Mesenchymal stem cell (in vitro differentiated cells and primary cell): ENCODE data around the gene SALL2.

ENCODE experiments used
- DNase-seq: peaks from one replicate; pipeline ENCODE4 v3.0.0-alpha.2; 2013
- H2AFZ ChIP-seq: one replicate; pipeline ENCODE4 v1.6.1; 2013; ENCODE audit warnings: low read depth, mild to moderate bottlenecking, control low read depth, inconsistent platforms, low read length, moderate library complexity
- H2AK5ac ChIP-seq: 2 replicates; pipeline ENCODE4 v1.6.1; 2013; ENCODE audit warnings: low read length, moderate library complexity, mild to moderate bottlenecking, inconsistent platforms; ENCODE audit not compliant: severe bottlenecking
- H2BK120ac ChIP-seq: one replicate; pipeline ENCODE4 v1.6.1; 2013; ENCODE audit warnings: low read depth, mild to moderate bottlenecking, inconsistent platforms, low read length, moderate library complexity
- H2BK12ac ChIP-seq, 2 experiments: one replicate each; pipeline ENCODE4 v1.6.1; 2013; ENCODE audit warnings: inconsistent platforms in 2 of 2, low read length in 2 of 2, mild to moderate bottlenecking in 2 of 2, moderate library complexity in 2 of 2, control low read depth in 1 of 2
- H2BK15ac ChIP-seq: one replicate; pipeline ENCODE4 v1.6.1; 2013; ENCODE audit warnings: mild to moderate bottlenecking, low read depth, inconsistent platforms; ENCODE audit not compliant: poor library complexity, severe bottlenecking
- H2BK5ac ChIP-seq: 2 replicates; pipeline ENCODE4 v1.6.1; 2013; ENCODE audit warnings: low read depth, mild to moderate bottlenecking, low read length, control low read depth, inconsistent platforms; ENCODE audit not compliant: poor library complexity, severe bottlenecking
- H3K14ac ChIP-seq, 2 experiments: one replicate each; pipeline ENCODE4 v1.6.1; 2013; ENCODE audit warnings: inconsistent platforms in 2 of 2, low read length in 2 of 2, control low read depth in 1 of 2, mild to moderate bottlenecking in 1 of 2, moderate library complexity in 1 of 2
- H3K18ac ChIP-seq, 2 experiments: one replicate each; pipeline ENCODE4 v1.6.1; 2013; ENCODE audit warnings: inconsistent platforms in 2 of 2, low read length in 2 of 2, control low read depth in 1 of 2, low read depth in 1 of 2, mild to moderate bottlenecking in 1 of 2
- H3K23ac ChIP-seq, 2 experiments: one replicate each; pipeline ENCODE4 v1.6.1; 2013; ENCODE audit warnings: inconsistent platforms in 2 of 2, low read length in 2 of 2, mild to moderate bottlenecking in 2 of 2, moderate library complexity in 2 of 2, control low read depth in 1 of 2
- H3K27ac ChIP-seq: 2 replicates; pipeline ENCODE4 v1.5.1; 2013; ENCODE audit warnings: mild to moderate bottlenecking, moderate library complexity, low read length, control low read depth, inconsistent platforms; ENCODE audit not compliant: poor library complexity, severe bottlenecking
- H3K27me3 ChIP-seq, 2 experiments: 2 replicates each; pipeline versions ENCODE4 v1.6.1 to v1.7.0; 2013; ENCODE audit warnings: low read length in 2 of 2, mild to moderate bottlenecking in 2 of 2, moderate library complexity in 2 of 2, control low read depth in 1 of 2, inconsistent platforms in 1 of 2; ENCODE audit not compliant: control insufficient read depth in 1 of 2, insufficient read depth in 1 of 2
- H3K36me3 ChIP-seq, 2 experiments: 2 replicates each; pipeline versions ENCODE4 v1.6.1 to v1.7.0; 2013; ENCODE audit warnings: low read length in 2 of 2, control low read depth in 1 of 2, inconsistent platforms in 1 of 2, low read depth in 1 of 2, mild to moderate bottlenecking in 1 of 2; ENCODE audit not compliant: insufficient read depth in 2 of 2, control insufficient read depth in 1 of 2
- H3K4ac ChIP-seq, 2 experiments: one replicate each; pipeline ENCODE4 v1.6.1; 2013; ENCODE audit warnings: inconsistent platforms in 2 of 2, low read length in 2 of 2, mild to moderate bottlenecking in 2 of 2, moderate library complexity in 2 of 2, control low read depth in 1 of 2, low read depth in 1 of 2
- H3K4me1 ChIP-seq: 2 replicates; pipeline ENCODE4 v1.6.1; 2013; ENCODE audit warnings: low read depth, low read length, control low read depth; ENCODE audit not compliant: control insufficient read depth, insufficient read depth
- H3K4me2 ChIP-seq: 2 replicates; pipeline ENCODE4 v1.6.1; 2013; ENCODE audit warnings: low read length, mild to moderate bottlenecking, inconsistent platforms; ENCODE audit not compliant: poor library complexity, severe bottlenecking
- H3K4me3 ChIP-seq, 2 experiments: 2 replicates each; pipeline versions ENCODE4 v1.5.1 to v1.7.0; 2013; ENCODE audit warnings: low read length in 2 of 2, mild to moderate bottlenecking in 2 of 2, control low read depth in 1 of 2, low read depth in 1 of 2; ENCODE audit not compliant: insufficient read depth in 1 of 2
- H3K79me1 ChIP-seq: replicated peaks from 2 replicates; pipeline ENCODE4 v1.6.1; 2013; ENCODE audit warnings: mild to moderate bottlenecking, control low read depth, low read length, inconsistent platforms; ENCODE audit not compliant: poor library complexity, severe bottlenecking
- H3K9ac ChIP-seq: 2 replicates; pipeline ENCODE4 v1.7.0; 2013; ENCODE audit warnings: mild to moderate bottlenecking, low read length, moderate library complexity
- H3K9me3 ChIP-seq: 2 replicates; pipeline ENCODE4 v1.7.0; 2013; ENCODE audit warnings: mild to moderate bottlenecking, low read length; ENCODE audit not compliant: control insufficient read depth
- H4K8ac ChIP-seq: one replicate; pipeline ENCODE4 v1.6.1; 2013; ENCODE audit warnings: inconsistent platforms, mild to moderate bottlenecking, low read length, moderate library complexity
- H4K91ac ChIP-seq: one replicate; pipeline ENCODE4 v1.6.1; 2013; ENCODE audit warnings: mild to moderate bottlenecking, low read length, inconsistent platforms
- WGBS: methylation state at CpG from one replicate; pipeline ENCODE4 v1.1.7; 2013; ENCODE audit warnings: mixed read lengths; 5-methylcytosine and 5-hydroxymethylcytosine counted together

SALL2 gene

GRCh38 chr14:21533294-21533693 is 7.1 kb upstream of the SALL2 start:
- no peak overlapping the region for H3K4ac ChIP-seq
- H3K36me3 ChIP-seq, result no peaks in the 10 kb centered on the region
- H3K23ac ChIP-seq, result no peak overlapping the region
- peaks cover 6% of the 10 kb centered on the region for H3K4me1 ChIP-seq
- H4K8ac ChIP-seq, result no peak overlapping the region
- H3K9me3 ChIP-seq, result no peaks in the 10 kb centered on the region
- no peak overlapping the region for H2BK15ac ChIP-seq
- no peak overlapping the region for H3K14ac ChIP-seq
- no peaks in the 10 kb centered on the region for H3K79me1 ChIP-seq
- no peak overlapping the region for H3K27ac ChIP-seq
- H4K91ac ChIP-seq, result no peak overlapping the region
- H2AK5ac ChIP-seq, result no peak overlapping the region
- H2BK120ac ChIP-seq, result no peak overlapping the region
- H3K27me3 ChIP-seq, result peaks cover 59 to 65% of the 10 kb centered on the region in 2 experiments
- no peak for DNase-seq
- no peak overlapping the region for H3K9ac ChIP-seq
- H3K18ac ChIP-seq, result no peak overlapping the region
- H3K4me3 ChIP-seq, result no peak overlapping the region
- H2BK5ac ChIP-seq, result no peak overlapping the region
- H2BK12ac ChIP-seq, result no peak overlapping the region
- H2AFZ ChIP-seq, result no peak overlapping the region
- no peak overlapping the region for H3K4me2 ChIP-seq

GRCh38 chr14:21529515-21529914 is 3.4 kb upstream of the SALL2 start:
- H3K14ac ChIP-seq, result no peak overlapping the region
- H2BK120ac ChIP-seq, result no peak overlapping the region
- H3K9me3 ChIP-seq, result no peaks in the 10 kb centered on the region
- no peak overlapping the region for H3K4me2 ChIP-seq
- H3K79me1 ChIP-seq, result peaks cover 9% of the 10 kb centered on the region
- H2BK5ac ChIP-seq, result no peak overlapping the region
- DNase-seq, result no peak
- no peak overlapping the region for H3K9ac ChIP-seq
- no peak overlapping the region for H4K91ac ChIP-seq
- no peak overlapping the region for H2AFZ ChIP-seq
- H3K23ac ChIP-seq, result no peak overlapping the region
- H3K4me3 ChIP-seq, result no peak overlapping the region
- WGBS, result no CpG with 5 or more reads among the region's 1 CpG
- peaks cover 13% of the 10 kb centered on the region for H3K4me1 ChIP-seq
- no peak overlapping the region for H4K8ac ChIP-seq
- H2BK15ac ChIP-seq, result no peak overlapping the region
- H3K18ac ChIP-seq, result no peak overlapping the region
- H3K36me3 ChIP-seq, result peaks cover 0 to 7% of the 10 kb centered on the region in 2 experiments
- H2BK12ac ChIP-seq, result no peak overlapping the region
- peaks cover 23 to 42% of the 10 kb centered on the region in 2 experiments for H3K27me3 ChIP-seq
- no peak overlapping the region for H3K4ac ChIP-seq
- no peak overlapping the region for H2AK5ac ChIP-seq
- H3K27ac ChIP-seq, result no peak overlapping the region

GRCh38 chr14:21528381-21529348 is 2.5 kb upstream of the SALL2 start:
- no peak overlapping the region for H3K4me3 ChIP-seq
- no peak overlapping the region for H2BK15ac ChIP-seq
- no peak overlapping the region for H2BK120ac ChIP-seq
- DNase-seq, result peak; percentile 67
- H2BK12ac ChIP-seq, result no peak overlapping the region
- H3K27me3 ChIP-seq, result peaks cover 15 to 33% of the 10 kb centered on the region in 2 experiments
- H2AFZ ChIP-seq, result no peak overlapping the region
- no peak overlapping the region for H4K8ac ChIP-seq
- no peak overlapping the region for H3K4me2 ChIP-seq
- no peak overlapping the region for H2BK5ac ChIP-seq
- no peak overlapping the region for H3K18ac ChIP-seq
- no peak overlapping the region for H3K4ac ChIP-seq
- H4K91ac ChIP-seq, result no peak overlapping the region
- no peak overlapping the region for H3K9ac ChIP-seq
- no peak overlapping the region for H3K27ac ChIP-seq
- no peak overlapping the region for H3K14ac ChIP-seq
- H2AK5ac ChIP-seq, result no peak overlapping the region
- H3K36me3 ChIP-seq, result peaks cover 0 to 15% of the 10 kb centered on the region in 2 experiments
- H3K9me3 ChIP-seq, result no peaks in the 10 kb centered on the region
- H3K79me1 ChIP-seq, result peaks cover 17% of the 10 kb centered on the region
- 69% methylated on average over 4 of the region's 4 CpGs for WGBS
- no peak overlapping the region for H3K23ac ChIP-seq
- H3K4me1 ChIP-seq, result peaks cover 18% of the 10 kb centered on the region

- peak overlapping the region; percentile 69 for H3K27ac ChIP-seq
- H3K23ac ChIP-seq, result no peak overlapping the region
- no peak overlapping the region for H3K4me2 ChIP-seq
- H3K4me1 ChIP-seq, result peaks cover 20% of the 10 kb centered on the region
- no peak overlapping the region for H3K9ac ChIP-seq
- no peak overlapping the region for H2BK15ac ChIP-seq
- peaks cover 0 to 26% of the 10 kb centered on the region in 2 experiments for H3K36me3 ChIP-seq
- H4K91ac ChIP-seq, result no peak overlapping the region
- H2BK5ac ChIP-seq, result no peak overlapping the region
- no peak overlapping the region for H3K4me3 ChIP-seq
- H2AFZ ChIP-seq, result no peak overlapping the region
- no CpG with 5 or more reads among the region's 1 CpG for WGBS
- H3K79me1 ChIP-seq, result peaks cover 31% of the 10 kb centered on the region
- H2BK120ac ChIP-seq, result no peak overlapping the region
- no peak overlapping the region for H2BK12ac ChIP-seq
- no peak overlapping the region for H3K18ac ChIP-seq
- H3K27me3 ChIP-seq, result peaks cover 7 to 25% of the 10 kb centered on the region in 2 experiments
- no peaks in the 10 kb centered on the region for H3K9me3 ChIP-seq
- DNase-seq, result no peak
- H3K4ac ChIP-seq, result no peak overlapping the region
- H2AK5ac ChIP-seq, result no peak overlapping the region
- no peak overlapping the region for H3K14ac ChIP-seq
- H4K8ac ChIP-seq, result no peak overlapping the region
These were observed 1.2 kb upstream of the SALL2 start for GRCh38 chr14:21527318-21527679.
